Natural killer cell (primary cell): ENCODE results near the gene PARVB. TPM values are rescaled to one million over a fixed set of nuclear protein-coding genes. Genes with fewer than 3 reads are reported as not detected.

Experiments
- ATAC-seq, 3 donors: fragments of 150-1000 bp in 2 of 3; fragments of 200-7000 bp in 1 of 3; cut with Tn5 transposase; 1 replicate in 1 of 3; 2 replicates in 2 of 3; pipeline ENCODE4 v1.10.0; 2021; ENCODE audit warnings: mild to moderate bottlenecking in 2 of 3, moderate library complexity in 2 of 3
- DNase-seq, 2 donors: peaks; one replicate each; pipeline versions ENCODE4 v3.0.0 to v3.0.0-alpha.2; 2013 to 2021; ENCODE audit warnings: mixed read lengths in 1 of 2
- H3K27ac ChIP-seq: one replicate; pipeline ENCODE4 v1.5.1; 2013; ENCODE audit warnings: mild to moderate bottlenecking, low read length
- H3K27me3 ChIP-seq: one replicate; pipeline ENCODE4 v1.6.1; 2013; ENCODE audit warnings: low read length; ENCODE audit not compliant: control insufficient read depth, insufficient read depth
- H3K36me3 ChIP-seq: one replicate; pipeline ENCODE4 v1.6.1; 2013; ENCODE audit warnings: low read length; ENCODE audit not compliant: control insufficient read depth, insufficient read depth
- H3K4me1 ChIP-seq: one replicate; pipeline ENCODE4 v1.6.1; 2013; ENCODE audit warnings: low read length; ENCODE audit not compliant: control insufficient read depth, insufficient read depth
- H3K4me3 ChIP-seq: one replicate; pipeline ENCODE4 v1.5.1; 2013; ENCODE audit warnings: low read length
- H3K9me3 ChIP-seq: one replicate; pipeline ENCODE4 v1.6.1; 2013; ENCODE audit warnings: low read length; ENCODE audit not compliant: control insufficient read depth, insufficient read depth
- H3K27ac Mint-ChIP-seq, 2 donors: one replicate each; pipeline ENCODE4 v1.8.0; 2022; ENCODE audit warnings: mild to moderate bottlenecking in 2 of 2, mixed read lengths in 2 of 2, moderate library complexity in 1 of 2
- H3K27me3 Mint-ChIP-seq, 2 donors: one replicate each; pipeline ENCODE4 v1.8.0; 2022; ENCODE audit warnings: low read depth in 2 of 2, mixed read lengths in 2 of 2
- H3K36me3 Mint-ChIP-seq: one replicate; pipeline ENCODE4 v1.8.0; 2022; ENCODE audit warnings: mixed read lengths
- H3K4me1 Mint-ChIP-seq, 2 donors: one replicate each; pipeline ENCODE4 v1.8.0; 2022; ENCODE audit warnings: mixed read lengths in 2 of 2
- H3K4me3 Mint-ChIP-seq: one replicate; pipeline ENCODE4 v1.8.0; 2022; ENCODE audit warnings: mild to moderate bottlenecking, moderate library complexity, mixed read lengths
- H3K9me3 Mint-ChIP-seq, 2 donors: one replicate each; pipeline ENCODE4 v1.8.0; 2022; ENCODE audit warnings: mixed read lengths in 2 of 2
- CTCF ChIP-seq: fragments of 200-600 bp; IDR thresholded peaks from one replicate; pipeline ENCODE4 v1.8.0; 2022; ENCODE audit warnings: antibody characterized with exemption
- WGBS: methylation state at CpG from one replicate; pipeline ENCODE4 v1.1.7; 2013; ENCODE audit warnings: missing lambda C conversion rate; ENCODE audit not compliant: insufficient coverage; 5-methylcytosine and 5-hydroxymethylcytosine counted together
- intact Hi-C: fragments of 100-400 bp; cut with micrococcal nuclease; formaldehyde crosslinking; loops from one replicate; pipeline ENCODE4 v1.14.2; 2022
- total RNA-seq, 4 donors: library from RNA; stranded (reverse); fragments of 120-200 nt in 1 of 4; gene quantifications; one replicate each; pipeline versions ENCODE4 v1.2.3 to v1.2.4, GENCODE V29; 2013 to 2022

Gene PARVB
- total RNA-seq, 3 donors from 2014 or later (not counting 1 experiment from before 2014, with no cell fraction given), result 2.9 to 12.5 (median 8.1) TPM

- Mint-ChIP-seq H3K27ac (no peak overlapping the region), H3K9me3 (no peaks in the 10 kb centered on the region), H3K4me1 (no peaks in the 10 kb centered on the region), H3K36me3 (no peaks in the 10 kb centered on the region), H3K27me3 (no peaks in the 10 kb centered on the region), H3K4me3 (no peak overlapping the region)
- Histone ChIP-seq H3K4me3 (no peak overlapping the region), H3K36me3 (no peaks in the 10 kb centered on the region), H3K4me1 (no peaks in the 10 kb centered on the region), H3K27me3 (no peaks in the 10 kb centered on the region), H3K27ac (no peak overlapping the region), H3K9me3 (peaks cover 6% of the 10 kb centered on the region)
- WGBS, result 86% methylated on average over 9 of the region's 11 CpGs
- TF ChIP-seq CTCF, result no peak
- DNase-seq, result peak in 1 of 2 donors; percentile 55
- intact Hi-C loops, result no loop called here
- ATAC-seq, result no peak
These were observed 61.7 kb downstream of the PARVB start for GRCh38 chr22:44085743-44086270.

GRCh38 chr22:44086271-44087088, 62.4 kb downstream of the PARVB start:
- no peaks in the 10 kb centered on the region for H3K27me3 ChIP-seq
- no peak overlapping the region for H3K27ac ChIP-seq
- Mint-ChIP-seq H3K4me1 (no peaks in the 10 kb centered on the region), H3K27ac (no peak overlapping the region), H3K4me3 (no peak overlapping the region), H3K27me3 (no peaks in the 10 kb centered on the region), H3K9me3 (no peaks in the 10 kb centered on the region), H3K36me3 (no peaks in the 10 kb centered on the region)
- no peaks in the 10 kb centered on the region for H3K4me1 ChIP-seq
- no peaks in the 10 kb centered on the region for H3K36me3 ChIP-seq
- ATAC-seq, result no peak
- WGBS, result 89% methylated on average over 15 of the region's 17 CpGs
- no peak for TF ChIP-seq CTCF
- intact Hi-C loops, result no loop called here
- H3K4me3 ChIP-seq, result no peak overlapping the region
- no peak for DNase-seq
- H3K9me3 ChIP-seq, result peaks cover 6% of the 10 kb centered on the region

DNA sequence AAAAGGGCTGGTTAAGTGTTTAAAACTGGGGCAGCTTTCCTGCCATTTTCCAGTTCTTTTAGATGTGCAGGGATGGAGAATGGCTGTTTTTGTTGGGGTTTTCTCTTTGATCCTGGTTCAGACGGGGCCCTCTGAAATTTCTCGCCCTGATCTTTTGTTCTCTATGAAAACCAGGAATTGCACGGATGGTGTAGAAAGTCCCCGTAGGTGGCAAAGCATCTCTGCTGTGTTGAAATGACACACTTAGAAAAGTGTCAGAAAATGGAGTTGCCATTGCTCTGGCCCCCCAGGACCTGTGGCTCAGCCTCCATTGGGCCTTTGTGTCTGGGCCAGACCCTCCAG, 63.0 kb downstream of the PARVB start:
- Histone ChIP-seq H3K9me3 (peaks cover 6% of the 10 kb centered on the region), H3K4me3 (no peak overlapping the region), H3K4me1 (no peaks in the 10 kb centered on the region), H3K36me3 (no peaks in the 10 kb centered on the region), H3K27me3 (no peaks in the 10 kb centered on the region), H3K27ac (no peak overlapping the region)
- H3K9me3 Mint-ChIP-seq, result no peaks in the 10 kb centered on the region
- H3K4me3 Mint-ChIP-seq, result no peak overlapping the region
- no peak for ATAC-seq
- no peak for DNase-seq
- no peaks in the 10 kb centered on the region for H3K36me3 Mint-ChIP-seq
- intact Hi-C loops, result no loop called here
- H3K27ac Mint-ChIP-seq, result no peak overlapping the region
- TF ChIP-seq CTCF, result no peak
- no peaks in the 10 kb centered on the region for H3K27me3 Mint-ChIP-seq
- 93% methylated on average over 4 of the region's 4 CpGs for WGBS
- H3K4me1 Mint-ChIP-seq, result no peaks in the 10 kb centered on the region
